NCI-H2171 treated with DMSO at 0.1 percent for 48 hours (cell line): ENCODE measurements around the gene DAG1.

ENCODE experiments used
- DNase-seq: peaks from one replicate; lab custom pipeline; 2025; lab: John Stamatoyannopoulos, UW

The DAG1 gene

GRCh38 chr3:49469936-49470713 is at the start of gene DAG1:
TSS of gene DAG1 (plus strand) at chr3:49470267. CDS start at chr3:49510535, 40,268 bp downstream.
- peak; percentile 86 for DNase-seq

- no peak for DNase-seq
Observed at GRCh38 chr3:49421890-49422378, 48.1 kb upstream of the DAG1 start.

GRCh38 chr3:49422379-49423248 is 47.5 kb upstream of the DAG1 start, which contains the start of gene AMT:
TSS of gene AMT (minus strand) at chr3:49422473. CDS start at chr3:49422450, 23 bp downstream.
- DNase-seq, result no peak

GRCh38 chr3:49424816-49425215 is 45.3 kb upstream of the DAG1 start:
- no peak for DNase-seq

GRCh38 chr3:49427586-49427985 is 42.5 kb upstream of the DAG1 start:
- no peak for DNase-seq

GRCh38 chr3:49428752-49429080 is 41.4 kb upstream of the DAG1 start:
- DNase-seq, result no peak

- no peak for DNase-seq
Observed at GRCh38 chr3:49434731-49435130, 35.3 kb upstream of the DAG1 start.

- no peak for DNase-seq
Observed at GRCh38 chr3:49445391-49445790, 24.7 kb upstream of the DAG1 start.

GRCh38 chr3:49453621-49454020 is 16.4 kb upstream of the DAG1 start:
- DNase-seq, result no peak

- no peak for DNase-seq
Observed at GRCh38 chr3:49454458-49454857, 15.6 kb upstream of the DAG1 start.

- DNase-seq, result no peak
Observed at GRCh38 chr3:49454898-49455681, 15.0 kb upstream of the DAG1 start.

GRCh38 chr3:49456466-49456865 is 13.6 kb upstream of the DAG1 start:
- no peak for DNase-seq

- DNase-seq, result no peak
Observed at GRCh38 chr3:49460188-49460890, 9.7 kb upstream of the DAG1 start.

GRCh38 chr3:49460956-49461355 is 9.1 kb upstream of the DAG1 start:
- DNase-seq, result no peak

- DNase-seq, result no peak
Observed at GRCh38 chr3:49461443-49462171, 8.5 kb upstream of the DAG1 start.

- no peak for DNase-seq
Observed at GRCh38 chr3:49462222-49462621, 7.8 kb upstream of the DAG1 start.

GRCh38 chr3:49465270-49466034 is 4.6 kb upstream of the DAG1 start:
- no peak for DNase-seq

- DNase-seq, result no peak
Observed at GRCh38 chr3:49466085-49466484, 4.0 kb upstream of the DAG1 start.

- DNase-seq, result no peak
Observed at GRCh38 chr3:49469037-49469935, 781 bp upstream of the DAG1 start.
